ENCODE results near the gene MCCD1.

MCCD1 gene

GRCh38 chr6:31532644-31533454, 4.1 kb downstream of the MCCD1 start:
- Histone ChIP-seq H3K36me3 (ENCODE audit: control insufficient read depth, insufficient read depth, low read length) (peaks cover 49% of the 10 kb centered on the region), H3K27me3 (replicated peaks; ENCODE audit: control insufficient read depth, insufficient read depth, low read length) (no peaks in the 10 kb centered on the region), H3K4me3 (replicated peaks; ENCODE audit: low read depth, low read length) (no peak overlapping the region)
- no peak for DNase-seq (ENCODE audit: extremely low read depth, insufficient read length)
- TF ChIP-seq, protein P1, sequence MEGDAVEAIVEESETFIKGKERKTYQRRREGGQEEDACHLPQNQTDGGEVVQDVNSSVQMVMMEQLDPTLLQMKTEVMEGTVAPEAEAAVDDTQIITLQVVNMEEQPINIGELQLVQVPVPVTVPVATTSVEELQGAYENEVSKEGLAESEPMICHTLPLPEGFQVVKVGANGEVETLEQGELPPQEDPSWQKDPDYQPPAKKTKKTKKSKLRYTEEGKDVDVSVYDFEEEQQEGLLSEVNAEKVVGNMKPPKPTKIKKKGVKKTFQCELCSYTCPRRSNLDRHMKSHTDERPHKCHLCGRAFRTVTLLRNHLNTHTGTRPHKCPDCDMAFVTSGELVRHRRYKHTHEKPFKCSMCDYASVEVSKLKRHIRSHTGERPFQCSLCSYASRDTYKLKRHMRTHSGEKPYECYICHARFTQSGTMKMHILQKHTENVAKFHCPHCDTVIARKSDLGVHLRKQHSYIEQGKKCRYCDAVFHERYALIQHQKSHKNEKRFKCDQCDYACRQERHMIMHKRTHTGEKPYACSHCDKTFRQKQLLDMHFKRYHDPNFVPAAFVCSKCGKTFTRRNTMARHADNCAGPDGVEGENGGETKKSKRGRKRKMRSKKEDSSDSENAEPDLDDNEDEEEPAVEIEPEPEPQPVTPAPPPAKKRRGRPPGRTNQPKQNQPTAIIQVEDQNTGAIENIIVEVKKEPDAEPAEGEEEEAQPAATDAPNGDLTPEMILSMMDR (IDR thresholded peaks at IDR 0.05; ENCODE audit: insufficient read depth, low read length, poor library complexity, severe bottlenecking), result no peak

DNA sequence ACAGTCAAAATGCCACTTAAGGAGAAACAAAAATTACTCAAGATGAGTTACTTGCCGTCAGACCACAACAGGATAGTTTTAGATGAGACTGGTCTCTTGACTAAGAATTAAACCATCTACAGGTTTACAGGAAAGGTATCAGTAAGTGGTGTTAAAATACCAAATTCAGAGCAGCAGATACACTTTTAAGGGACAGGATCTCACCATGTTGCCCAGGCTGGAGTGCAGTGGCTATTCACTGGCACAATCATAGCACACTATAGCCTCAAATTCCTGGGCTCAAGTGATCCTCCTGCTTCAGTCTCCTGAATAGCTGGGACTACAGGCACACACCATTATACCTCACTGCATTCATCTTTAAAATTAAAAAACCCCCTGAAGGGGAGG, 4.7 kb downstream of the MCCD1 start:
- Histone ChIP-seq H3K4me3 (replicated peaks; ENCODE audit: low read depth, low read length) (no peak overlapping the region), H3K27me3 (replicated peaks; ENCODE audit: control insufficient read depth, insufficient read depth, low read length) (no peaks in the 10 kb centered on the region), H3K36me3 (ENCODE audit: control insufficient read depth, insufficient read depth, low read length) (peaks cover 54% of the 10 kb centered on the region)
- DNase-seq (ENCODE audit: extremely low read depth, insufficient read length), result no peak
- TF ChIP-seq, protein P1 (IDR thresholded peaks at IDR 0.05; ENCODE audit: insufficient read depth, low read length, poor library complexity, severe bottlenecking), result no peak

DNA sequence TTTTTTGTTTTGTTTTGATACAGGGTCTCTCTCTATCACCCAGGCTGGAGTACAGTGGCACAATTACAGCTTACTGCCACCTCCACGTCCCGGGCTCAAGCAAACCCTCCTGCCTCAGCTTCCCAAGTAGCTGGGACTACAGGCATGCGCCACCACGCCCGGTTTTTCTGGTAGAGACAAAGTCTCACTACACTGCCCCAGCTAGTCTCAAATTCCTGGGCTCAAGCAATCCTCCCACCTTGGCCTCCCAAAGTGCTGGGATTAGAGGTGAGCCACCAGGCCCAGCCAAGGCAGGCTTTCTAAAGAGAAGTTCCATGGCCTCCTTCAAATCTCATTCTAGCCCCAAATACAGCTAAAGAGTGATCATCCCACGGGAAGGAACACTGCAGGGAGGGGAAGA, 5.2 kb downstream of the MCCD1 start:
- Histone ChIP-seq H3K36me3 (ENCODE audit: control insufficient read depth, insufficient read depth, low read length) (peaks cover 55% of the 10 kb centered on the region), H3K4me3 (replicated peaks; ENCODE audit: low read depth, low read length) (no peak overlapping the region), H3K27me3 (replicated peaks; ENCODE audit: control insufficient read depth, insufficient read depth, low read length) (no peaks in the 10 kb centered on the region)
- no peak for DNase-seq (ENCODE audit: extremely low read depth, insufficient read length)
- TF ChIP-seq, protein P1 (IDR thresholded peaks at IDR 0.05; ENCODE audit: insufficient read depth, low read length, poor library complexity, severe bottlenecking), result no peak

GRCh38 chr6:31534521-31535040, 5.8 kb downstream of the MCCD1 start:
- H3K27me3 ChIP-seq (replicated peaks; ENCODE audit: control insufficient read depth, insufficient read depth, low read length), result no peaks in the 10 kb centered on the region
- DNase-seq (ENCODE audit: extremely low read depth, insufficient read length), result no peak
- peaks cover 56% of the 10 kb centered on the region for H3K36me3 ChIP-seq (ENCODE audit: control insufficient read depth, insufficient read depth, low read length)
- TF ChIP-seq, protein P1 (IDR thresholded peaks at IDR 0.05; ENCODE audit: insufficient read depth, low read length, poor library complexity, severe bottlenecking), result no peak
- H3K4me3 ChIP-seq (replicated peaks; ENCODE audit: low read depth, low read length), result no peak overlapping the region

- H3K36me3 ChIP-seq (ENCODE audit: control insufficient read depth, insufficient read depth, low read length), result peaks cover 54% of the 10 kb centered on the region
- no peaks in the 10 kb centered on the region for H3K27me3 ChIP-seq (replicated peaks; ENCODE audit: control insufficient read depth, insufficient read depth, low read length)
- TF ChIP-seq, protein P1 (IDR thresholded peaks at IDR 0.05; ENCODE audit: insufficient read depth, low read length, poor library complexity, severe bottlenecking), result no peak
- DNase-seq (ENCODE audit: extremely low read depth, insufficient read length), result no peak
- H3K4me3 ChIP-seq (replicated peaks; ENCODE audit: low read depth, low read length), result no peak overlapping the region
Observed at GRCh38 chr6:31535538-31536324, 7.0 kb downstream of the MCCD1 start.

Data from GM06990 (cell line).